Adrenal gland (tissue), 5 donors: ENCODE data around the gene EPPIN.

Experiments
- POLR2A ChIP-seq, 2 donors: fragments of 450-650 bp; IDR thresholded peaks; one replicate each; pipeline ENCODE4 v1.6.1; 2017; ENCODE audit warnings: antibody characterized with exemption in 2 of 2, mild to moderate bottlenecking in 2 of 2, moderate library complexity in 1 of 2
- TF ChIP-seq, protein P1 (sequence below), 6 experiments: fragments of 450-650 bp in 4 of 6; fragments of 200-600 bp in 2 of 6; sonication (generic) in 1 of 6; IDR thresholded peaks; 1 replicate in 5 of 6; 2 replicates in 1 of 6; pipeline versions ENCODE4 v1.5.1 to v1.8.0; 2016 to 2021; ENCODE audit warnings: antibody characterized with exemption in 6 of 6, mild to moderate bottlenecking in 2 of 6, moderate library complexity in 1 of 6
- donor health status: DM: no; HTN: no; CAD: no.

DNA sequence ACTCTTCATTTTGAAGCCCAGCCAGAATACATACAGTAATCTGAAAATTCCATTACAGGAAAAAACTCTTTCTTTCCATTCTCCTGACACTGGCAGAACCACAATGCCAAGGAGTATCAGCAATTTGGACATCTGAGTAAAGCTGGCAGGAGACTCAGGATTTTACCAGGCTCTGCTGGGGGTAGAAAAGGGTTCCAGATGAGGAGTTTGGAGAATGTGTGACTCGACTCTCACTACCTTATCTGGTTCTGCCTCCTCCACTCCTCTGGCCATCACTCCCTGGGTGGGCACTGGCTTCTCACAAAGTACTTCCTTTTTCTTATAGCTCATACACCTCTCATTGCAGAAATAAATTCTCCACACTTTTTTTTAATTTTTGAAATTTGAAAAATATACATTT lies 42.5 kb upstream of the EPPIN start:
- TF ChIP-seq, protein P1, sequence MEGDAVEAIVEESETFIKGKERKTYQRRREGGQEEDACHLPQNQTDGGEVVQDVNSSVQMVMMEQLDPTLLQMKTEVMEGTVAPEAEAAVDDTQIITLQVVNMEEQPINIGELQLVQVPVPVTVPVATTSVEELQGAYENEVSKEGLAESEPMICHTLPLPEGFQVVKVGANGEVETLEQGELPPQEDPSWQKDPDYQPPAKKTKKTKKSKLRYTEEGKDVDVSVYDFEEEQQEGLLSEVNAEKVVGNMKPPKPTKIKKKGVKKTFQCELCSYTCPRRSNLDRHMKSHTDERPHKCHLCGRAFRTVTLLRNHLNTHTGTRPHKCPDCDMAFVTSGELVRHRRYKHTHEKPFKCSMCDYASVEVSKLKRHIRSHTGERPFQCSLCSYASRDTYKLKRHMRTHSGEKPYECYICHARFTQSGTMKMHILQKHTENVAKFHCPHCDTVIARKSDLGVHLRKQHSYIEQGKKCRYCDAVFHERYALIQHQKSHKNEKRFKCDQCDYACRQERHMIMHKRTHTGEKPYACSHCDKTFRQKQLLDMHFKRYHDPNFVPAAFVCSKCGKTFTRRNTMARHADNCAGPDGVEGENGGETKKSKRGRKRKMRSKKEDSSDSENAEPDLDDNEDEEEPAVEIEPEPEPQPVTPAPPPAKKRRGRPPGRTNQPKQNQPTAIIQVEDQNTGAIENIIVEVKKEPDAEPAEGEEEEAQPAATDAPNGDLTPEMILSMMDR (IDR thresholded peaks at IDR 0.05) = no peak
- TF ChIP-seq POLR2A (IDR thresholded peaks at IDR 0.05) = no peak
